Gastrocnemius medialis (tissue), 4 donors: Measurements from ENCODE around the gene RAP2A.

Experiments used
- POLR2A ChIP-seq, 2 donors: fragments of 450-650 bp; IDR thresholded peaks; one replicate each; pipeline ENCODE4 v1.6.1; 2017; ENCODE audit warnings: antibody characterized with exemption in 2 of 2, mild to moderate bottlenecking in 2 of 2, moderate library complexity in 2 of 2
- TF ChIP-seq, protein P1 (sequence below), 5 experiments: fragments of 450-650 bp in 3 of 5; fragments of 200-600 bp in 2 of 5; sonication (generic) in 2 of 5; IDR thresholded peaks in 4 of 5; conservative IDR thresholded peaks in 1 of 5; 1 replicate in 4 of 5; 2 replicates in 1 of 5; pipeline ENCODE4 v1.5.1; 2016 to 2019; ENCODE audit warnings: antibody characterized with exemption in 5 of 5, mild to moderate bottlenecking in 3 of 5, moderate library complexity in 3 of 5

DNA sequence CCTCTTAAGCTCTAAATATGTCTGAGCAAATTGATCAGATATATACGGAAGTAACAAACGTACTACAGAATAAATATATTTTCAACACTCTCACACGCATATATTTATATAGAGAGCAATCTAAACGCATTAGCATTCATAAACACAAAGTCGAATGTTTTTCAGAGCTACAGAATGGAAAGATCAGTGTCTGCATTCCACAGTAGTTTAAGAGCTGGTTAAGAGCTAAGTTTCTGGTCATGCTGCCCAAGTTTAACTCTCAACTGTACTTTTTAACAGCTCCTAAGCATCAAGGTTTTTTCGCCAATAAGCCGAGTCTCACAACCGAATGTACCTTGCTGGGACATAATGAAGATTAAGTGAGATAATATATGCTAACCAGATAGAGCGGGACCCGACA is 36.7 kb upstream of the RAP2A start:
- TF ChIP-seq, protein P1, sequence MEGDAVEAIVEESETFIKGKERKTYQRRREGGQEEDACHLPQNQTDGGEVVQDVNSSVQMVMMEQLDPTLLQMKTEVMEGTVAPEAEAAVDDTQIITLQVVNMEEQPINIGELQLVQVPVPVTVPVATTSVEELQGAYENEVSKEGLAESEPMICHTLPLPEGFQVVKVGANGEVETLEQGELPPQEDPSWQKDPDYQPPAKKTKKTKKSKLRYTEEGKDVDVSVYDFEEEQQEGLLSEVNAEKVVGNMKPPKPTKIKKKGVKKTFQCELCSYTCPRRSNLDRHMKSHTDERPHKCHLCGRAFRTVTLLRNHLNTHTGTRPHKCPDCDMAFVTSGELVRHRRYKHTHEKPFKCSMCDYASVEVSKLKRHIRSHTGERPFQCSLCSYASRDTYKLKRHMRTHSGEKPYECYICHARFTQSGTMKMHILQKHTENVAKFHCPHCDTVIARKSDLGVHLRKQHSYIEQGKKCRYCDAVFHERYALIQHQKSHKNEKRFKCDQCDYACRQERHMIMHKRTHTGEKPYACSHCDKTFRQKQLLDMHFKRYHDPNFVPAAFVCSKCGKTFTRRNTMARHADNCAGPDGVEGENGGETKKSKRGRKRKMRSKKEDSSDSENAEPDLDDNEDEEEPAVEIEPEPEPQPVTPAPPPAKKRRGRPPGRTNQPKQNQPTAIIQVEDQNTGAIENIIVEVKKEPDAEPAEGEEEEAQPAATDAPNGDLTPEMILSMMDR (IDR thresholded peaks at IDR 0.05 in 4 of 5, conservative IDR thresholded peaks at IDR 0.05 in 1 of 5): no peak
- TF ChIP-seq POLR2A (IDR thresholded peaks at IDR 0.05): no peak
